Measurements from ENCODE around the gene MCC.

DNA sequence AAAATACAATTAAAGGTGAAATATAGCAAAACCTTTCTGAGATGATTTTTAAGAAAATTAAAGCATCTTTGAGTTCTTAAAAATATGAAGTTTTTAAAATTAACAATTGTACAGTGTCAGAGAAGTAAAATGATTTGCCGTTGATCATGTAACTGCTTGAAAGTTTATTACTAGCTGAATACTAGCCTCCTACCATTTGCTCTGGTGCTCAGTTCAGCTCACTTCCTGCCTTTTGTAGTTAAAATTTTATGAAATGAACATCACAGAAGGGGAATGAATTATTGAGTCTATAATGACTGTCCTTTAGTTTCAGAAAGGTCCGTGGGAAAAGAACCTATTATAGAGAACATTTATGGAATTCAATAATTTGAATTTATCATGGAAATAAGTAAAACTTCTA, 34.9 kb upstream of the MCC start:
- TF ChIP-seq, protein P1, sequence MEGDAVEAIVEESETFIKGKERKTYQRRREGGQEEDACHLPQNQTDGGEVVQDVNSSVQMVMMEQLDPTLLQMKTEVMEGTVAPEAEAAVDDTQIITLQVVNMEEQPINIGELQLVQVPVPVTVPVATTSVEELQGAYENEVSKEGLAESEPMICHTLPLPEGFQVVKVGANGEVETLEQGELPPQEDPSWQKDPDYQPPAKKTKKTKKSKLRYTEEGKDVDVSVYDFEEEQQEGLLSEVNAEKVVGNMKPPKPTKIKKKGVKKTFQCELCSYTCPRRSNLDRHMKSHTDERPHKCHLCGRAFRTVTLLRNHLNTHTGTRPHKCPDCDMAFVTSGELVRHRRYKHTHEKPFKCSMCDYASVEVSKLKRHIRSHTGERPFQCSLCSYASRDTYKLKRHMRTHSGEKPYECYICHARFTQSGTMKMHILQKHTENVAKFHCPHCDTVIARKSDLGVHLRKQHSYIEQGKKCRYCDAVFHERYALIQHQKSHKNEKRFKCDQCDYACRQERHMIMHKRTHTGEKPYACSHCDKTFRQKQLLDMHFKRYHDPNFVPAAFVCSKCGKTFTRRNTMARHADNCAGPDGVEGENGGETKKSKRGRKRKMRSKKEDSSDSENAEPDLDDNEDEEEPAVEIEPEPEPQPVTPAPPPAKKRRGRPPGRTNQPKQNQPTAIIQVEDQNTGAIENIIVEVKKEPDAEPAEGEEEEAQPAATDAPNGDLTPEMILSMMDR (IDR thresholded peaks at IDR 0.05; ENCODE audit: poor library complexity), result no peak
- TF ChIP-seq EZH2phosphoT487 (IDR thresholded peaks at IDR 0.05; ENCODE audit: low read depth, severe bottlenecking, unreplicated experiment), result no peak
- TF ChIP-seq EZH2 (IDR thresholded peaks at IDR 0.05; ENCODE audit: borderline replicate concordance), result no peak

All from hepatocyte (in vitro differentiated cells).